ENCODE measurements around the gene MET. TPM values are rescaled to one million over a fixed set of nuclear protein-coding genes. Genes with fewer than 3 reads are reported as not detected.
A peak's percentile ranks its signal among the peaks of the same experiment; 100 is the strongest.

The MET gene
- total RNA-seq, 2 donors from 2014 or later: 2.5 to 7.3 TPM

DNA sequence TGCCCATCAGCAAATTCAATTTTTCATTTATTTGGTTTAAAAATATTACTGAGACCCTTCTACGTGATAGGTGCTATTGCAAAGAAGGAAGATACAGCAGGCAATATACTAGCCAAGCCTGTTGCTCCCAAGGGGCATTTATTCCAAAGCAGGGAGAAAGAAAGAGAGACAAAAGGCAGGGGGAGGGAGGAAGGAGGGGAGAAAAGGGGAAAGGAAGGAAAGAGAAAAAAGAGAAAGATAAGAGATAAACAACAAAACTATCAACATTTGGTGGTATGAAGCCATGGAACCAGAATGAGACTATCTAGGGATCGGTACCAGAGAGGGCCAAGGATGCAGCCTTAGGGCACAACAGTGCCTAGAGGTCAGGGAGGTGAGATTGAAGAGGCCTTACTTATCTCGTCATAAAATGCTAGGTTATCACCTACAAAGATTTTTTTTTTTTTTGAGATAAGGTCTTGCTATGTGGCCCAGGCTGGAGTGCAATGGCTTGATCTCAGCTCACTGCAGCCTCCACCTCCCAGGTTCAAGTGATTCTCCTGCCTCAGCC, 135.1 kb downstream of the MET start:
- Histone ChIP-seq H3K4me3 (ENCODE audit: low read length) (no peak overlapping the region), H3K4me1 (ENCODE audit: control insufficient read depth, insufficient read depth, low read length) (peaks cover 11% of the 10 kb centered on the region), H3K9ac (ENCODE audit: extremely low read depth, low read length, poor library complexity, severe bottlenecking) (no peak overlapping the region), H3K27me3 (ENCODE audit: control insufficient read depth, insufficient read depth, low read length, poor library complexity, severe bottlenecking) (no peaks in the 10 kb centered on the region), H3K36me3 (ENCODE audit: control insufficient read depth, insufficient read depth, low read length) (no peaks in the 10 kb centered on the region), H3K9me3 (ENCODE audit: control insufficient read depth, low read length) (no peaks in the 10 kb centered on the region), H3K27ac (ENCODE audit: low read depth, low read length) (no peak overlapping the region)
- Mint-ChIP-seq H3K27ac (no peak overlapping the region), H3K9me3 (no peaks in the 10 kb centered on the region), H3K4me3 (no peak overlapping the region), H3K4me1 (peaks cover 28% of the 10 kb centered on the region), H3K27me3 (ENCODE audit: insufficient read depth) (no peaks in the 10 kb centered on the region), H3K36me3 (ENCODE audit: low read depth) (no peaks in the 10 kb centered on the region)
- 88 to 100% methylated on average over 1 to 3 of the region's 3 CpGs for WGBS, 2 experiments (ENCODE audit: insufficient coverage in 1 of 2, insufficient read length in 1 of 2)
- TF ChIP-seq, protein P1, sequence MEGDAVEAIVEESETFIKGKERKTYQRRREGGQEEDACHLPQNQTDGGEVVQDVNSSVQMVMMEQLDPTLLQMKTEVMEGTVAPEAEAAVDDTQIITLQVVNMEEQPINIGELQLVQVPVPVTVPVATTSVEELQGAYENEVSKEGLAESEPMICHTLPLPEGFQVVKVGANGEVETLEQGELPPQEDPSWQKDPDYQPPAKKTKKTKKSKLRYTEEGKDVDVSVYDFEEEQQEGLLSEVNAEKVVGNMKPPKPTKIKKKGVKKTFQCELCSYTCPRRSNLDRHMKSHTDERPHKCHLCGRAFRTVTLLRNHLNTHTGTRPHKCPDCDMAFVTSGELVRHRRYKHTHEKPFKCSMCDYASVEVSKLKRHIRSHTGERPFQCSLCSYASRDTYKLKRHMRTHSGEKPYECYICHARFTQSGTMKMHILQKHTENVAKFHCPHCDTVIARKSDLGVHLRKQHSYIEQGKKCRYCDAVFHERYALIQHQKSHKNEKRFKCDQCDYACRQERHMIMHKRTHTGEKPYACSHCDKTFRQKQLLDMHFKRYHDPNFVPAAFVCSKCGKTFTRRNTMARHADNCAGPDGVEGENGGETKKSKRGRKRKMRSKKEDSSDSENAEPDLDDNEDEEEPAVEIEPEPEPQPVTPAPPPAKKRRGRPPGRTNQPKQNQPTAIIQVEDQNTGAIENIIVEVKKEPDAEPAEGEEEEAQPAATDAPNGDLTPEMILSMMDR (conservative IDR thresholded peaks at IDR 0.05): no peak
- no peak for DNase-seq

DNA sequence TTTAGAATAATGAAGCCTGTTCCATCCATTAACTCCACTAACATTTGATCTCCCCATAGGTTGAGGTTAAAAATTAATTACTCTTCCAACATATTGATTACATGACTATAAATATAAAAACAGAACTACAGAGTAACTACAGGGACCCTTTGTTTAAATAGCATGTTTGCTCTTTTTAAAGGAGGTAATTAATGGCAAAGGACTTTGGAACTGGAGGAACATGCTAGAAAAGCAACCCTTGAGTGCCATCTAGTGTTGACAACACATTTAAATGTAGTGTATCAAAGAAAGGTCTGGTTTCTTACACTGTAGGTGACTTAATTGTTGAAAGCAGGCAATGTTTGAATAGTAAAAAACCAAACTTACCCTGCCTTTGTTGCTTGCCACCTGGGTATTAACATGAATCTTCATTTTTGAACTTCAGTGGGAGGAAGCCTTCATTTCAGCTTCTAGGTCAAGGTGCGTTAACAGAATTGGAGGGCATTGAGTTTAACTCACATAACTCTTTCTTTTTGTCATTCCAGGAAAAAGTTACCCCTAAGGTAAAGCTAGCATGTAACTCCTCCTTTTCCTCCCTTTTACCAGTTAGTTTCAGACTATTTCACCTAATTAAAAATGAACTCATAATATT, 137.8 kb downstream of the MET start:
- DNase-seq: no peak
- Mint-ChIP-seq H3K27ac (no peak overlapping the region), H3K9me3 (no peaks in the 10 kb centered on the region), H3K36me3 (ENCODE audit: low read depth) (no peaks in the 10 kb centered on the region), H3K4me1 (peaks cover 28% of the 10 kb centered on the region), H3K4me3 (no peak overlapping the region), H3K27me3 (ENCODE audit: insufficient read depth) (no peaks in the 10 kb centered on the region)
- no peak overlapping the region for H3K9ac ChIP-seq (ENCODE audit: extremely low read depth, low read length, poor library complexity, severe bottlenecking)
- H3K4me3 ChIP-seq (ENCODE audit: low read length): no peak overlapping the region
- H3K27me3 ChIP-seq (ENCODE audit: control insufficient read depth, insufficient read depth, low read length, poor library complexity, severe bottlenecking): no peaks in the 10 kb centered on the region
- H3K9me3 ChIP-seq (ENCODE audit: control insufficient read depth, low read length): no peaks in the 10 kb centered on the region
- TF ChIP-seq, protein P1 (conservative IDR thresholded peaks at IDR 0.05): peak; percentile 88
- peaks cover 11% of the 10 kb centered on the region for H3K4me1 ChIP-seq (ENCODE audit: control insufficient read depth, insufficient read depth, low read length)
- H3K27ac ChIP-seq (ENCODE audit: low read depth, low read length): no peak overlapping the region
- no peaks in the 10 kb centered on the region for H3K36me3 ChIP-seq (ENCODE audit: control insufficient read depth, insufficient read depth, low read length)
- 70 to 88% methylated on average over 1 of the region's 1 CpG for WGBS, 2 experiments (ENCODE audit: insufficient coverage in 1 of 2, insufficient read length in 1 of 2)

DNA sequence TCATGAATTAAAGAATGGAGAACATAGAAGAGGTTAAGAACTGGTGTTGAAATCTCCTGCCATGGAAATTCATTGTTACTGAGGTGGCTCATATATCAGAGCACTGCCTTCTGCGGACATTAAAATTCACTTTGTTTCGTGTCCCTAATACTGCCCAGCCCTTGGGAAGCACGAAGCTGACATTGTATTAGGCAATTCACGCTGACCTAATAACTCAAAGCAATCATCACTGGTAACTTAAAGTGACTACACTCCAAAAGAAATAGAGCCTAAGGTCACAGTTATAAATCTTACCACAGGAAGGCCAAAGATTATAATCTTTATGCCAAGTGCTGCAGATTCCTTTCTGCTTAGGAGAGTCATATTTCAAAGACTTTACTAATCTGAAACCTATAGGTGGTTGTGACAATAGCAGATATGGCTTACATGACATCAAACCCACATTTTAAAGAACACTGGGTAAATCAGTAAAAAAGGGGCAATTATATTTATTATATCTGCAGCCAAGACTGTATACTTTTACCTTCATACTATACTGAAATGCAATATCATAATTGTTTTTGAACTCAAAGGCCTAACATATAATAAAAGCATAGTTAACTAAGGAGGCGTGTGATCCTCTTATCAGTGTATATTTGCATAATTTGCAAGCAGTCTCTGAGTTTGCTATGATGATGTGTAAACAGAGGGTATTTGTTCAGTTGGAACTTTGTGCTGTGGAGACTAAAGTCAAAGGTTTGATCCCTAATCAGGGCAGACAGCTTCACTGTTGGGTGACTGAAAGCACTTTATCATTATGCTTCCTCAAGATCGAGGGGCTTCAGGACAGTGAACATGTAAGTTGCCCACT, 138.5 kb downstream of the MET start:
- no peaks in the 10 kb centered on the region for H3K36me3 Mint-ChIP-seq (ENCODE audit: low read depth)
- no peaks in the 10 kb centered on the region for H3K9me3 Mint-ChIP-seq
- H3K27me3 Mint-ChIP-seq (ENCODE audit: insufficient read depth): no peaks in the 10 kb centered on the region
- peaks cover 28% of the 10 kb centered on the region for H3K4me1 Mint-ChIP-seq
- DNase-seq: no peak
- H3K27ac Mint-ChIP-seq: no peak overlapping the region
- no peak overlapping the region for H3K9ac ChIP-seq (ENCODE audit: extremely low read depth, low read length, poor library complexity, severe bottlenecking)
- TF ChIP-seq, protein P1 (conservative IDR thresholded peaks at IDR 0.05): no peak
- no peak overlapping the region for H3K4me3 Mint-ChIP-seq
- no peak overlapping the region for H3K27ac ChIP-seq (ENCODE audit: low read depth, low read length)
- H3K36me3 ChIP-seq (ENCODE audit: control insufficient read depth, insufficient read depth, low read length): no peaks in the 10 kb centered on the region
- no peaks in the 10 kb centered on the region for H3K9me3 ChIP-seq (ENCODE audit: control insufficient read depth, low read length)
- H3K4me1 ChIP-seq (ENCODE audit: control insufficient read depth, insufficient read depth, low read length): peaks cover 11% of the 10 kb centered on the region
- WGBS, 2 experiments (ENCODE audit: insufficient coverage in 1 of 2, insufficient read length in 1 of 2): 68 to 72% methylated on average over 4 to 6 of the region's 6 CpGs
- H3K4me3 ChIP-seq (ENCODE audit: low read length): no peak overlapping the region
- no peaks in the 10 kb centered on the region for H3K27me3 ChIP-seq (ENCODE audit: control insufficient read depth, insufficient read depth, low read length, poor library complexity, severe bottlenecking)
